SK-N-MC (cell line): ENCODE results near the gene PTPRN2.

ENCODE experiments used
- EZH2 ChIP-seq: fragments of 200-600 bp; sonication (generic); IDR thresholded peaks from one replicate; pipeline ENCODE4 v1.6.1; 2017; ENCODE audit warnings: antibody characterized with exemption
- POLR2AphosphoS5 ChIP-seq: IDR thresholded peaks from 2 replicates; pipeline ENCODE4 v1.6.1; 2012; ENCODE audit warnings: mild to moderate bottlenecking, low read depth, low read length, borderline replicate concordance

DNA sequence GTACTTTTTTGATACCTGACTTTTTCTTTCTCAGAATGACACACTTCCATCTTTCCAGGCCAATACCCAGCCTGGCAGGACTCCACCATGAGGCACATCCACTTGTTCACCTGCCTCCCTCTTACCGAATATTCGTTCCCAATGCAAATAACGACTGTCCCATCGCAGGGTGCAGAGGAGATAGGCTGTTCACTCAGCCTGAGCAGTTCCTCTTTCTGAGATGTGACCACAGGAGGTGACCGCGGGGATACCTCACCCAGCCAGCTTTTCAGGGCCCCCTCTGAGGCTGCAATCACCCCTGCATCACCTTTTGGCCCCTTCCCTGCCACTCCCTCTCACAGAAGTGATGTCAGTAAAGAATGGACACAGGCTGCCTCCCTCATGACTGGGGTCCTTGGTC is 28.3 kb downstream of the PTPRN2 start:
- no peak for TF ChIP-seq EZH2
- no peak for TF ChIP-seq POLR2AphosphoS5
